SKM-1 treated with dmso at 0.1 percent for 144 hours (cell line): ENCODE results near the gene DOLPP1.
A peak's percentile ranks its signal among the peaks of the same experiment; 100 is the strongest.
"Not testable (repeated sequence)": the region's sequence is repeated elsewhere in the genome, so short reads cannot be mapped to it uniquely, and the experiment has no call there.

ENCODE experiments used
- DNase-seq: peaks from one replicate; lab custom pipeline; 2025; ENCODE audit not compliant: unreplicated experiment; lab: John Stamatoyannopoulos, UW

Gene DOLPP1

GRCh38 chr9:129109952-129110739 lies 29.2 kb downstream of the DOLPP1 start:
- DNase-seq: peak; percentile 17

- peak; percentile 87 for DNase-seq
Observed at GRCh38 chr9:129110740-129111527, 30.0 kb downstream of the DOLPP1 start, which contains the start of the genes CRAT and PTPA. Gene CRAT, minus strand, starts transcription at chr9:129110793. Its CDS starts 284 bp downstream, at chr9:129110509. Gene PTPA, plus strand, starts transcription at chr9:129111415. Its CDS starts 186 bp downstream, at chr9:129111601.

GRCh38 chr9:129111528-129112151 lies 30.7 kb downstream of the DOLPP1 start:
- DNase-seq: peak; percentile 10

- not testable (repeated sequence) for DNase-seq
Observed at GRCh38 chr9:129112526-129112925, 31.6 kb downstream of the DOLPP1 start.

GRCh38 chr9:129113645-129114304 lies 32.9 kb downstream of the DOLPP1 start:
- peak; percentile 33 for DNase-seq

GRCh38 chr9:129118799-129119198 lies 37.9 kb downstream of the DOLPP1 start:
- DNase-seq: no peak

- DNase-seq: no peak
Observed at GRCh38 chr9:129121483-129121882, 40.6 kb downstream of the DOLPP1 start.

GRCh38 chr9:129122133-129122532 lies 41.2 kb downstream of the DOLPP1 start:
- DNase-seq: no peak

- DNase-seq: not testable (repeated sequence)
Observed at GRCh38 chr9:129122976-129123375, 42.1 kb downstream of the DOLPP1 start.

GRCh38 chr9:129124506-129125069 lies 43.7 kb downstream of the DOLPP1 start:
- DNase-seq: no peak

GRCh38 chr9:129125478-129125877 lies 44.6 kb downstream of the DOLPP1 start:
- DNase-seq: no peak

- DNase-seq: no peak
Observed at GRCh38 chr9:129126749-129127618, 46.1 kb downstream of the DOLPP1 start.

GRCh38 chr9:129128689-129129088 lies 47.8 kb downstream of the DOLPP1 start:
- no peak for DNase-seq

GRCh38 chr9:129130271-129130670 lies 49.4 kb downstream of the DOLPP1 start:
- DNase-seq: not testable (repeated sequence)

- no peak for DNase-seq
Observed at GRCh38 chr9:129130791-129131190, 49.9 kb downstream of the DOLPP1 start.

- DNase-seq: peak; percentile 44
Observed at GRCh38 chr9:129131300-129132145, 50.6 kb downstream of the DOLPP1 start.

GRCh38 chr9:129133082-129133481 lies 52.2 kb downstream of the DOLPP1 start:
- no peak for DNase-seq

- no peak for DNase-seq
Observed at GRCh38 chr9:129135476-129135875, 54.6 kb downstream of the DOLPP1 start.
